Heart left ventricle (tissue), 16 donors: ENCODE measurements around the gene VASN. TPM values are rescaled to one million over a fixed set of nuclear protein-coding genes. Genes with fewer than 3 reads are reported as not detected.
"Not testable (repeated sequence)": the region's sequence is repeated elsewhere in the genome, so short reads cannot be mapped to it uniquely, and the experiment has no call there.

Experiments used
- ATAC-seq, 4 donors: fragments of 200-7000 bp; cut with Tn5 transposase; one replicate each; pipeline ENCODE4 v1.9.1; 2020 to 2022; ENCODE audit warnings: moderate library complexity in 4 of 4, mild to moderate bottlenecking in 3 of 4, moderate number of reproducible peaks in 1 of 4
- DNase-seq, 5 donors: peaks; one replicate each; pipeline ENCODE4 v3.0.0-alpha.2; 2020
- H3K27ac ChIP-seq, 12 donors: fragments of 200-600 bp; sonication (generic) in 4 of 12; one replicate each; pipeline versions ENCODE4 v1.5.0 to v1.8.0; 2016 to 2022; ENCODE audit warnings: mild to moderate bottlenecking in 2 of 12
- H3K27me3 ChIP-seq, 9 donors: fragments of 200-600 bp; sonication (generic) in 2 of 9; one replicate each; pipeline versions ENCODE4 v1.5.1 to v1.8.0; 2016 to 2022; ENCODE audit warnings: mild to moderate bottlenecking in 3 of 9
- H3K36me3 ChIP-seq, 9 donors: fragments of 200-600 bp; sonication (generic) in 2 of 9; one replicate each; pipeline versions ENCODE4 v1.5.0 to v1.8.0; 2018 to 2022; ENCODE audit warnings: mild to moderate bottlenecking in 2 of 9
- H3K4me1 ChIP-seq, 12 donors: fragments of 200-600 bp; sonication (generic) in 4 of 12; one replicate each; pipeline versions ENCODE4 v1.5.0 to v1.8.0; 2016 to 2022; ENCODE audit warnings: mild to moderate bottlenecking in 3 of 12
- H3K4me3 ChIP-seq, 12 donors: fragments of 200-600 bp; sonication (generic) in 4 of 12; one replicate each; pipeline versions ENCODE4 v1.5.0 to v1.8.0; 2017 to 2022; ENCODE audit warnings: mild to moderate bottlenecking in 9 of 12, moderate library complexity in 4 of 12
- H3K9me3 ChIP-seq, 12 donors: fragments of 200-600 bp; sonication (generic) in 4 of 12; one replicate each; pipeline versions ENCODE4 v1.5.0 to v1.8.0; 2016 to 2022; ENCODE audit warnings: mild to moderate bottlenecking in 1 of 12
- POLR2A ChIP-seq, 2 donors: fragments of 450-650 bp; IDR thresholded peaks; one replicate each; pipeline ENCODE4 v1.6.1; 2017; ENCODE audit warnings: antibody characterized with exemption in 2 of 2, mild to moderate bottlenecking in 2 of 2, moderate library complexity in 2 of 2
- WGBS, 4 donors: extraction: QIAGEN DNeasy Blood & Tissue Kit in 2 of 4; methylation state at CpG; one replicate each; pipeline versions ENCODE4 v1.1.5 to v1.1.7; 2013 to 2018; 5-methylcytosine and 5-hydroxymethylcytosine counted together
- intact Hi-C, 10 donors: fragments of 100-400 bp; cut with DNase I; formaldehyde crosslinking; loops; one replicate each; pipeline versions ENCODE4 v1.11.1 to v1.14.2; 2022
- polyA plus RNA-seq, 2 donors: library from polyadenylated mRNA; stranded (reverse); fragments of 200-250 nt; gene quantifications; one replicate each; pipeline ENCODE4 v1.2.3, GENCODE V29; 2013
- total RNA-seq, 9 donors: library from RNA; depleted of rRNA in 2 of 9; stranded (reverse); fragments of >200 nt in 2 of 9; fragmentation: NEBNext Ultra II Directional in 3 of 9; extraction: Animal tissue kit (Norgen Biotek cat#: 25700) in 3 of 9; gene quantifications; one replicate each; pipeline versions ENCODE4 v1.1.0 to v1.2.4, GENCODE V29; 2016 to 2023
- TF ChIP-seq, protein P1 (sequence below), 12 donors: fragments of 200-600 bp; sonication (generic) in 4 of 12; IDR thresholded peaks; one replicate each; pipeline versions ENCODE4 v1.5.0 to v1.8.0; 2018 to 2022; ENCODE audit warnings: antibody characterized with exemption in 12 of 12, mild to moderate bottlenecking in 5 of 12
- donor health status: ischemic (EF 13 %, LVEDD 7.1; RV severe dilation, severe dysfunction).
- donor health status: healthy with polysubstance abuse.
- donor health status: DM: no; HTN: yes; CAD: no.
- donor health status: DM: no; HTN: no; CAD: no.
- donor health status: ischemic (EF 25% LVEDD 6.9; RV normal size, moderate dysfunction).
- donor health status: ischemic (EF 25% LVEDD 5.7; RV mildly dilated, moderate dysfunction).
- donor health status: healthy.
- donor health status: DM: yes; HTN: yes; CAD: no.
- donor health status: ischemic (EF 35%, LVEDD 5.7; RV mildly dilated, moderate dysfunction).
- donor health status: nonischemic (EF 11% LVEDD 7.7; RV severe dilation, severe dysfunction).
- donor health status: DM: yes; HTN: yes; CAD: no.
- donor health status: PGD.
- donor health status: ischemic (EF 29% LVEDD 5.4; RV normal size, mild dysfunction).
- donor health status: nonischemic (EF 23%, LVEDD 6.1; RV moderate dilation, normal function).

VASN gene
- total and polyA plus RNA-seq, 11 donors, result 3.8 to 20.0 (median 6.2) TPM

DNA sequence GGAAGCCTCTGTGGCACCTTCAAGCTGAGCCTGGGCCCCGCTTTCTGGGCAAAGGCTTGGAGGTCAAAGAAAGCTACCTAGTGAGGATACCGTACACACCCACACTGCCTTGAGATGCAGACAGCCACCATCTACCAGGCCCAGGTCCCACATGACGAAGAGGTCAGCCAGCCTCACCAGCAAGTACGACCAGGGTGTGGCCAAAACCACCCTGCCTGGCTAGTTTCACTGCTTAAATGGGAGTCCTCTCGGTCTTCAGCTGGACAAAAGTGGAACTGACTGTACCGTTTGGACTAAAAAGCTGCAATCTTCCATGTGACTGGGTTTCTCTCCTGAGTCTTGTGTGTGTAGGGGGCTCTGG is 21.6 kb downstream of the VASN start:
- intact Hi-C loops, result no loop called here
- DNase-seq (peak in 2 of 5 donors; percentile 27 to 36), ATAC-seq (peak in 2 of 4 donors; percentile 6 to 21)
- Histone ChIP-seq H3K27me3 (no peaks in the 10 kb centered on the region), H3K4me1 (peaks cover 0 to 45% (median 25%) of the 10 kb centered on the region in 12 donors), H3K9me3 (no peaks in the 10 kb centered on the region), H3K27ac (peak overlapping the region in 8 of 12 donors; percentile 14 to 63 (median 53)), H3K36me3 (peaks cover 0 to 95% (median 9%) of the 10 kb centered on the region in 9 donors), H3K4me3 (no peak overlapping the region)
- TF ChIP-seq, protein P1, sequence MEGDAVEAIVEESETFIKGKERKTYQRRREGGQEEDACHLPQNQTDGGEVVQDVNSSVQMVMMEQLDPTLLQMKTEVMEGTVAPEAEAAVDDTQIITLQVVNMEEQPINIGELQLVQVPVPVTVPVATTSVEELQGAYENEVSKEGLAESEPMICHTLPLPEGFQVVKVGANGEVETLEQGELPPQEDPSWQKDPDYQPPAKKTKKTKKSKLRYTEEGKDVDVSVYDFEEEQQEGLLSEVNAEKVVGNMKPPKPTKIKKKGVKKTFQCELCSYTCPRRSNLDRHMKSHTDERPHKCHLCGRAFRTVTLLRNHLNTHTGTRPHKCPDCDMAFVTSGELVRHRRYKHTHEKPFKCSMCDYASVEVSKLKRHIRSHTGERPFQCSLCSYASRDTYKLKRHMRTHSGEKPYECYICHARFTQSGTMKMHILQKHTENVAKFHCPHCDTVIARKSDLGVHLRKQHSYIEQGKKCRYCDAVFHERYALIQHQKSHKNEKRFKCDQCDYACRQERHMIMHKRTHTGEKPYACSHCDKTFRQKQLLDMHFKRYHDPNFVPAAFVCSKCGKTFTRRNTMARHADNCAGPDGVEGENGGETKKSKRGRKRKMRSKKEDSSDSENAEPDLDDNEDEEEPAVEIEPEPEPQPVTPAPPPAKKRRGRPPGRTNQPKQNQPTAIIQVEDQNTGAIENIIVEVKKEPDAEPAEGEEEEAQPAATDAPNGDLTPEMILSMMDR (IDR thresholded peaks at IDR 0.05), result no peak
- WGBS, 4 donors, result 73 to 90% (median 80%) methylated on average over 6 of the region's 6 CpGs

DNA sequence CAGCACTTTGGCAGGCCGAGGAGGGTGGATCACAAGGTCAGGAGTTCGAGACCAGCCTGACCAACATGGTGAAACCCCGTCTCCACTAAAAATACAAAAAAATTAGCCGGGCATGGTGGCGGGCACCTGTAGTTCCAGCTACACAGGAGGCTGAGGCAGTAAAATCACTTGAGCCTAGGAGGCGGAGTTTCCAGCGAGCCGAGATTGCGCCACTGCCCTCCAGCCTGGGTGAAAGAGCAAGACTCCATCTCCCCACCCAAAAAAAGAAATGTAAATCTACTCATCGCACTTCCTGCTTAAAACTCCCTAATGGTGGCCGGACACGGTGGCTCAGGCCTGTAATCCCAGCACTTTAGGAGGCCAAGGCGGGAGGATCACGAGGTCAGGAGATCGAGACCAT is 22.2 kb downstream of the VASN start:
- 97 to 98% (median 97%) methylated on average over 15 of the region's 15 CpGs for WGBS, 4 donors
- ATAC-seq, H3K4me3 ChIP-seq, DNase-seq, H3K9me3 ChIP-seq, H3K27me3 ChIP-seq, intact Hi-C loops: not testable (repeated sequence)
- Histone ChIP-seq H3K4me1 (peaks cover 0 to 40% (median 21%) of the 10 kb centered on the region in 12 donors), H3K36me3 (peaks cover 0 to 93% (median 9%) of the 10 kb centered on the region in 9 donors), H3K27ac (peak overlapping the region in 2 of 12 donors; percentile 51 to 56)

DNA sequence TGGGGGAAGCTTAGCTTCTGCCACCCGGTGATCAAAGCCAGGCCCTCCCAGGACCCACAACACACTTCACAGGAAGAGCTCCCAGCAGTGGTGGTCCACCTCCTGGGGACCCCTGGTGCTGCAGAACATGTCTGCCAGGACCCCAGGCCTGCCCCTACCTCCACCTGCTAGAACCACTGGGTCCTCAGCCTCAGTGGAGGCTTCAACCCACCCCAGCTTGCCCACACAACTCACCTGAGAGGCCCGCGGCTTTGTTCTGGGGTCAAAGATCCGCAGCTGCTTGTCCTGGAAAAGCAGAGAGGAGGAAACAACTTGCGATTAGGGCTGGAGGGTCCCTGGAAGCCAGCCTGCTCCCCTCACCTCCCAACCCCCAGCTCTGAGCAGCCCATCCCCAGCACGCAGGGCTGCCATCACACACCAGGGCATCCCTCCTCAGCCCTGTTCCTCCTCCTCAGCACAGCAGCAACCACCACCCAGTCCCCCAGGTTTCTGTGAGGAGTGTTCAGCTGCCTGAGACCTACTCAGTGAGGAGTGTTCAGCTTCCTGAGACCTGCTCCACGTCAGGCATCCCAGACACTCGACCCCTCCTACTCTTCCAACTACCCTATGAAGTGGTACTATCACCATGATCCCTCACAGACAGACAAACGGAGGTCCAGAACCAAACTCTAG is 23.5 kb downstream of the VASN start:
- Histone ChIP-seq H3K4me1 (peaks cover 0 to 26% (median 13%) of the 10 kb centered on the region in 12 donors), H3K27ac (no peak overlapping the region), H3K36me3 (peaks cover 0 to 93% (median 15%) of the 10 kb centered on the region in 9 donors), H3K4me3 (no peak overlapping the region), H3K27me3 (no peaks in the 10 kb centered on the region), H3K9me3 (no peaks in the 10 kb centered on the region)
- 78 to 84% (median 79%) methylated on average over 5 to 9 of the region's 9 CpGs for WGBS, 4 donors
- ATAC-seq (no peak), DNase-seq (peak in 1 of 5 donors; percentile 43)
- TF ChIP-seq, protein P1 (IDR thresholded peaks at IDR 0.05), result no peak
- TF ChIP-seq POLR2A (IDR thresholded peaks at IDR 0.05), result no peak
- intact Hi-C loops, result no loop called here

DNA sequence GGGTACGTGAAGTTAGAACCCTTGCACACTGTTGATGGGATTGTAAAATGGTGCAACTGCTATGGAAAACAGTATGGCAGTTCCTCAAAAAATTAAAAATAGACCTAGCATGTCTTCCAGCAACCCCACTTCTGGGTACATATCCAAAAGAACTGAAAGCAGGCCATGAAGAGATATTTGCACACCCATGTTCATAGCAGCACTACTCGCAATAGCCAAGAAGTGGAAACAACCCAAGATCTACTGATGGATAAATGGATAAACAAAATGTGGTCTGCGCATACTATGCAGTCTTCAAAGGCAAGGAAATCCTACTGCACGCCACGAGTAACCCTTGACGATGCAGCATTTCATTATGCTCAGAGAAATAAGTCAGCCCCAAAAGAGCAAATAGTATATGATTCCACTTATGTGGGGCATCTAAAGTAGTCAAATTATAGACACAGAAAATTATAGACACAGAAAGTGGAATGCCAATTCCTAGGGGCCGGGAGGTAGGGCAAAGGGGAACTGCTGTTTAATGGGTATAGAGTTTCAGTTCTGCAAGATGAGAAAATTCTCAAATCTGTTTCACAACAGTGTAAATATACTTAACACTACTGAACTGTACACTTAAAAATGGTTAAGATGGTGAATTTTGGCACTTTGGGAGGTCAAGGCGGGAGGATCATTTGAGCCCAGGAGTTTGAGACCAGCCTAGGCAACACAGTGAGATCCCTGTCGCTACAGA is 27.5 kb downstream of the VASN start:
- TF ChIP-seq, protein P1 (IDR thresholded peaks at IDR 0.05), result no peak
- TF ChIP-seq POLR2A (IDR thresholded peaks at IDR 0.05), result no peak

More for the DNA sequence above, 27.5 kb downstream of the VASN start:
- Histone ChIP-seq H3K27me3 (no peaks in the 10 kb centered on the region), H3K9me3 (no peaks in the 10 kb centered on the region), H3K36me3 (peaks cover 0 to 94% (median 20%) of the 10 kb centered on the region in 9 donors), H3K27ac (no peak overlapping the region), H3K4me3 (no peak overlapping the region), H3K4me1 (peaks cover 0 to 9% (median 4%) of the 10 kb centered on the region in 12 donors)
- WGBS, 4 donors, result 92 to 96% (median 95%) methylated on average over 9 of the region's 9 CpGs
- intact Hi-C loops, result no loop called here
- DNase-seq, result no peak
- no peak for ATAC-seq
